ENCODE data around the gene KCNK5. TPM values are rescaled to one million over a fixed set of nuclear protein-coding genes. Genes with fewer than 3 reads are reported as not detected.

The KCNK5 gene
- total RNA-seq, 4 donors from 2014 or later: 6.2 to 9.2 (median 7.4) TPM

DNA sequence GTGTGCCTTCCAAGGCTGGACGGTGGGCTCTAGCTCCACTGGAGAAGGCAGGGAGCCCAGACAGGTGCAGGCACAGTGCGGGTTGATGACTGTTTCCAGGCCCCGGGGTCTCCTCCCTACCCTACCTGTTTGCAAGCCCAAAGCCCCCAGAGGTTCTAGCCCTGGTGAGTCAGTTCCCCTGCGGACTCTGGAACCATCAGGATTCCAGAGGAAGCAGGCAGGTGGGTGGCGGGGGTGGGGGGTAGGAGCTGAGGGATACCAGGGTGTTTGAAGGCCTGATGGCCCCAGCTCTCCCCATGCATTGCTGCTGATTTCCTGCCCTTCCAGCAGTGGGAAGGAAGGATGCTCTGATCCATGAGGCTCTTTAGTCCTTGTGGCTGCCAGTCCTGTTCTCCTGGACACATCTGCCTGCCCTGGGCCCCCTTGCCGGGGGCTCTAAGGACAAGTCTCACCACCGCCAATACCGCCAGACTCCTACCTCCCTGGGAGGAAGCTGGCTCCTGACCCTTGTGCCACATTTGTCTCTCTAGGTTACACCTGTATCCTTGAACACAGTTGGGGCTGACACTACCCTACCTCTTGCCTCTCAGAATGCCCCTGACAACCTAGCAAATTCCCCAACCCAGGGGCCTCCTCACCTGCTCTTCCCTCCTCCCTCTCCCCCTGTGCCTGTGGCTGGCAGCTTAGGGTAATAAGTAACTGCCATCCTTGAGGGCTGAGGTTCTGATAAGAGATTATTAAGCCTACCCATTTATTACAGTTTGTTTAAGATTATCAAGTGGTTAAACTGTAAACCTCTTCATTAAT lies 21.7 kb downstream of the KCNK5 start:
- WGBS: 76% methylated on average over 5 of the region's 8 CpGs
- Histone ChIP-seq H3K9me3 (no peaks in the 10 kb centered on the region), H3K4me1 (peaks cover 0 to 24% (median 0%) of the 10 kb centered on the region in 4 donors), H3K27me3 (no peaks in the 10 kb centered on the region), H3K27ac (replicated peaks in 1 of 4) (no peak overlapping the region), H3K4me3 (no peak overlapping the region), H3K36me3 (no peaks in the 10 kb centered on the region)
- DNase-seq (ENCODE audit: extremely low spot score): no peak
- intact Hi-C loops (cut with DNase I): no loop called here
- TF ChIP-seq POLR2A (IDR thresholded peaks at IDR 0.05; ENCODE audit: low read depth): no peak
- TF ChIP-seq EP300 (IDR thresholded peaks at IDR 0.05): no peak
- no peak for TF ChIP-seq POLR2AphosphoS5 (IDR thresholded peaks at IDR 0.05)
- TF ChIP-seq, protein P1, sequence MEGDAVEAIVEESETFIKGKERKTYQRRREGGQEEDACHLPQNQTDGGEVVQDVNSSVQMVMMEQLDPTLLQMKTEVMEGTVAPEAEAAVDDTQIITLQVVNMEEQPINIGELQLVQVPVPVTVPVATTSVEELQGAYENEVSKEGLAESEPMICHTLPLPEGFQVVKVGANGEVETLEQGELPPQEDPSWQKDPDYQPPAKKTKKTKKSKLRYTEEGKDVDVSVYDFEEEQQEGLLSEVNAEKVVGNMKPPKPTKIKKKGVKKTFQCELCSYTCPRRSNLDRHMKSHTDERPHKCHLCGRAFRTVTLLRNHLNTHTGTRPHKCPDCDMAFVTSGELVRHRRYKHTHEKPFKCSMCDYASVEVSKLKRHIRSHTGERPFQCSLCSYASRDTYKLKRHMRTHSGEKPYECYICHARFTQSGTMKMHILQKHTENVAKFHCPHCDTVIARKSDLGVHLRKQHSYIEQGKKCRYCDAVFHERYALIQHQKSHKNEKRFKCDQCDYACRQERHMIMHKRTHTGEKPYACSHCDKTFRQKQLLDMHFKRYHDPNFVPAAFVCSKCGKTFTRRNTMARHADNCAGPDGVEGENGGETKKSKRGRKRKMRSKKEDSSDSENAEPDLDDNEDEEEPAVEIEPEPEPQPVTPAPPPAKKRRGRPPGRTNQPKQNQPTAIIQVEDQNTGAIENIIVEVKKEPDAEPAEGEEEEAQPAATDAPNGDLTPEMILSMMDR (IDR thresholded peaks at IDR 0.05): no peak

DNA sequence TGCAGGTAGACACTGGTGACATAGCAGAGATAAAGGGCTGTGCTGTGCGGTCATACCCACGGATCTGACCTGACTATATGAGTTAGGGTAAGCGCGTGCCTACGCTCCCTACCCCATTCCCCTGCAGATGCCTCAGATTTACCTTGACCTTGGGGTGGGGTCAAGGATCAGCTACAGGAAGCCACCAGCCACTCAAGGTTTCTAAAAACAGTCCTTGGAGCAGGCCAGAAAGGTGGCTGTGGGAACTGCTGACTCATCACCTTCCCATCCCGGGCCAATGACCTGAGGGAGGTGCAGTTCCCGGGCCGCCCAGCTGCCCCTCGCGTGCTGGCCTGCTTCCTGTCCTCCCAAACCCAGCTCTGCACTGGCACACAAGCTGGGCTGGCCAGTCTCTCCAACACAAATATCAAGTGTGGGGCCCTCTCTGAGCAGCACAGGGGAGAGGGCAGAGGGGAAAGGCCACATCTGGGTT lies 23.0 kb downstream of the KCNK5 start:
- Histone ChIP-seq H3K27ac (replicated peaks in 1 of 4) (no peak overlapping the region), H3K4me1 (peaks cover 0 to 24% (median 0%) of the 10 kb centered on the region in 4 donors), H3K4me3 (no peak overlapping the region), H3K9me3 (no peaks in the 10 kb centered on the region), H3K27me3 (no peaks in the 10 kb centered on the region), H3K36me3 (no peaks in the 10 kb centered on the region)
- 94% methylated on average over 5 of the region's 10 CpGs for WGBS
- no peak for DNase-seq (ENCODE audit: extremely low spot score)
- TF ChIP-seq, protein P1 (IDR thresholded peaks at IDR 0.05): no peak
- TF ChIP-seq POLR2A (IDR thresholded peaks at IDR 0.05; ENCODE audit: low read depth): no peak
- no peak for TF ChIP-seq POLR2AphosphoS5 (IDR thresholded peaks at IDR 0.05)
- TF ChIP-seq EP300 (IDR thresholded peaks at IDR 0.05): no peak
- intact Hi-C loops (cut with DNase I): no loop called here

DNA sequence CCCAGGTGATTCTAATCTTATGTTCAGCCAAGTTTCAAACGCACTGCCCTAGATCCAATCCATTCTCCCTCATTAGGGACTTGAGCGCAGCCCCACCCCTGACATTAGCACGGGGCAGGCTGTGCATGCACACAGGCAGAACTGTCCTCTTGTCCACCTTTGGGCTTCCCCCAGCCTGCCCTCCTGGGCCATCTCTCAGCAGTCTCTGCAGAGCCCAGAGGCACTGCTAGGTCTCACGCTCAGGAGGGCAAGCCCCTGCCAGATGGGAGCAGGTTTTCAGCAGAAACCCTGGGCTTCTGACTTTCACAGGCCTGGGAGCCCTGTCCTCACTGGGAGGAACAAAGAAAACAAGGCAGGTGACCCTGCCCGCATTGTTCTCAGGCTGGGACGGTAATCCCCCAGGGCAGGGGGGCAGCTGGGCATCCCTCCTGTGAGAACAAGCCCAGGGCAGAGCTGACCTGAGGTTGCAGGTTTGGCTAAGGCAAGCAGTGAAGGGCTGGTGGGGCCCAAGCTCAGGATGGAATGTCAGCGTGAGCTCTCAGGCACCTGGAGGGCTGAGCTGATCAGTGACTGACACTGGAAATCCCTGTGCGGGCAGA lies 24.5 kb downstream of the KCNK5 start:
- H3K9me3 ChIP-seq: no peaks in the 10 kb centered on the region
- peaks cover 0 to 17% (median 0%) of the 10 kb centered on the region in 4 donors for H3K4me1 ChIP-seq
- H3K36me3 ChIP-seq: no peaks in the 10 kb centered on the region
- intact Hi-C loops (cut with DNase I): no loop called here
- no peak for DNase-seq (ENCODE audit: extremely low spot score)
- 83% methylated on average over 8 of the region's 8 CpGs for WGBS
- no peak for TF ChIP-seq POLR2A (IDR thresholded peaks at IDR 0.05; ENCODE audit: low read depth)
- no peak for TF ChIP-seq EP300 (IDR thresholded peaks at IDR 0.05)
- TF ChIP-seq, protein P1 (IDR thresholded peaks at IDR 0.05): no peak
- no peak for TF ChIP-seq POLR2AphosphoS5 (IDR thresholded peaks at IDR 0.05)
- no peak overlapping the region for H3K4me3 ChIP-seq
- no peak overlapping the region for H3K27ac ChIP-seq (replicated peaks in 1 of 4)
- H3K27me3 ChIP-seq: peaks cover 0 to 3% (median 0%) of the 10 kb centered on the region in 4 donors

DNA sequence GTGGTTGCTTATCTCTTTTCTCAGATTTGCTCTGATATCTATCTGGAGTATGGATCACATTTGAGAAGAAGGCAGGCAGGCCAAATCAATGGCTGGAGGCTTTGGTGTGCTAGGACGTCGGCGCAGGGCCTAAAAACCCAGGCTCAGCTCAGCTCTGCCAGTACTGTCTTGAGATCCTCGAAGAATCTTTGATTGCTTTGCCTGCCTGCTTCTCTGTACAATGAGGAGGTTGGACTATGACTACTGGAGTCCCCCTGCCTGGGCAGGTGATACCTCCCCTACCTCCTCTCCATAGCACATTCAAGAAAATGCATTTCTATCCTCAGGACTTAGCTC lies 25.1 kb downstream of the KCNK5 start:
- intact Hi-C loops (cut with DNase I): no loop called here
- 100% methylated on average over 4 of the region's 4 CpGs for WGBS

More for the DNA sequence above, 25.1 kb downstream of the KCNK5 start:
- Histone ChIP-seq H3K4me1 (peaks cover 0 to 10% (median 0%) of the 10 kb centered on the region in 4 donors), H3K36me3 (no peaks in the 10 kb centered on the region), H3K27me3 (peaks cover 0 to 7% (median 0%) of the 10 kb centered on the region in 4 donors), H3K4me3 (no peak overlapping the region), H3K27ac (replicated peaks in 1 of 4) (no peak overlapping the region), H3K9me3 (no peaks in the 10 kb centered on the region)
- TF ChIP-seq, protein P1 (IDR thresholded peaks at IDR 0.05): no peak
- TF ChIP-seq POLR2A (IDR thresholded peaks at IDR 0.05; ENCODE audit: low read depth) (no peak), EP300 (IDR thresholded peaks at IDR 0.05) (no peak), POLR2AphosphoS5 (IDR thresholded peaks at IDR 0.05) (no peak)
- DNase-seq (ENCODE audit: extremely low spot score): no peak
